Measurements from ENCODE around the gene PDZD2.

- TF ChIP-seq CTCF (IDR thresholded peaks at IDR 0.05) (no peak), POLR2A (IDR thresholded peaks at IDR 0.05) (no peak)
These were observed 220.2 kb downstream of the PDZD2 start for GRCh38 chr5:31859096-31859495.

Data from heart left ventricle (tissue), 13 donors.